Activated naive CD8-positive, alpha-beta T cell treated with anti-CD3 and anti-CD28 coated beads, Interleukin-2, amount 50 U/mL, for 16 hours (primary cell): ENCODE measurements around the gene MAPKAP1.

Experiments used
- DNase-seq: peaks from one replicate; pipeline ENCODE4 v3.0.0-alpha.2; 2020; ENCODE audit warnings: low read depth, low spot score

Gene MAPKAP1

GRCh38 chr9:125513668-125514413, 193.2 kb downstream of the MAPKAP1 start:
- no peak for DNase-seq

GRCh38 chr9:125513303-125513667, 193.7 kb downstream of the MAPKAP1 start:
- no peak for DNase-seq

GRCh38 chr9:125511789-125512660, 195.0 kb downstream of the MAPKAP1 start:
- DNase-seq = no peak

- no peak for DNase-seq
These were observed 196.0 kb downstream of the MAPKAP1 start for GRCh38 chr9:125510980-125511379.

GRCh38 chr9:125509476-125509875, 197.5 kb downstream of the MAPKAP1 start:
- no peak for DNase-seq

GRCh38 chr9:125508249-125508648, 198.8 kb downstream of the MAPKAP1 start:
- no peak for DNase-seq

- no peak for DNase-seq
These were observed 199.8 kb downstream of the MAPKAP1 start for GRCh38 chr9:125507226-125507625.

GRCh38 chr9:125505988-125506438, 201.0 kb downstream of the MAPKAP1 start:
- no peak for DNase-seq

GRCh38 chr9:125504616-125505015, 202.4 kb downstream of the MAPKAP1 start:
- no peak for DNase-seq

GRCh38 chr9:125497906-125498305, 209.1 kb downstream of the MAPKAP1 start:
- DNase-seq = no peak

- no peak for DNase-seq
These were observed 209.5 kb downstream of the MAPKAP1 start for GRCh38 chr9:125497478-125497877.

GRCh38 chr9:125496313-125496834, 210.6 kb downstream of the MAPKAP1 start:
- DNase-seq = no peak

- no peak for DNase-seq
These were observed 211.6 kb downstream of the MAPKAP1 start for GRCh38 chr9:125495172-125496119.

- no peak for DNase-seq
These were observed 212.4 kb downstream of the MAPKAP1 start for GRCh38 chr9:125494653-125494915.

GRCh38 chr9:125493881-125494652, 212.9 kb downstream of the MAPKAP1 start:
- DNase-seq = no peak

GRCh38 chr9:125493384-125493783, 213.6 kb downstream of the MAPKAP1 start:
- DNase-seq = no peak

- DNase-seq = no peak
These were observed 214.3 kb downstream of the MAPKAP1 start for GRCh38 chr9:125492719-125493118.

- DNase-seq = no peak
These were observed 219.2 kb downstream of the MAPKAP1 start for GRCh38 chr9:125487842-125488241.

GRCh38 chr9:125486576-125486975, 220.4 kb downstream of the MAPKAP1 start:
- DNase-seq = no peak

- no peak for DNase-seq
These were observed 220.9 kb downstream of the MAPKAP1 start for GRCh38 chr9:125486152-125486508.
